AG10803 (cell line): ENCODE data around the gene EXOC3.

Source experiments
- DNase-seq: peaks from one replicate; pipeline ENCODE4 v3.0.0; 2010; ENCODE audit warnings: low read depth
- H3K4me3 ChIP-seq: 2 replicates; pipeline ENCODE4 v1.5.1; 2011; ENCODE audit warnings: mild to moderate bottlenecking, low read length, control low read depth
- CTCF ChIP-seq: conservative IDR thresholded peaks from 2 replicates; pipeline ENCODE4 v1.5.1; 2011; ENCODE audit warnings: mild to moderate bottlenecking, low read length, control low read depth, inconsistent platforms

Gene EXOC3

GRCh38 chr5:466661-467310 is 23.8 kb downstream of the EXOC3 start:
- H3K4me3 ChIP-seq = no peak overlapping the region
- DNase-seq = no peak
- TF ChIP-seq CTCF = no peak

GRCh38 chr5:468401-468800 is 25.4 kb downstream of the EXOC3 start:
- no peak overlapping the region for H3K4me3 ChIP-seq
- TF ChIP-seq CTCF = no peak
- no peak for DNase-seq

- DNase-seq = no peak
- no peak overlapping the region for H3K4me3 ChIP-seq
- TF ChIP-seq CTCF = no peak
These were observed 26.9 kb downstream of the EXOC3 start for GRCh38 chr5:469752-470483.

GRCh38 chr5:470961-471749 is 28.2 kb downstream of the EXOC3 start:
- DNase-seq = no peak
- peak overlapping the region; percentile 13 for H3K4me3 ChIP-seq

GRCh38 chr5:471750-472058 is 28.7 kb downstream of the EXOC3 start:
- H3K4me3 ChIP-seq = peak overlapping the region; percentile 73
- TF ChIP-seq CTCF = no peak
- no peak for DNase-seq

More at GRCh38 chr5:470961-471749, 28.2 kb downstream of the EXOC3 start:
- no peak for TF ChIP-seq CTCF

- H3K4me3 ChIP-seq = peak overlapping the region; percentile 73
- no peak for DNase-seq
- no peak for TF ChIP-seq CTCF
These were observed 29.2 kb downstream of the EXOC3 start for GRCh38 chr5:472076-472655.
